HG03565 (cell line): ENCODE measurements around the gene TYMS.

Experiments used
- ATAC-seq: cut with Tn5 transposase; IDR thresholded peaks from one replicate; pipeline ENCODE4 v1.9.1; 2021; ENCODE audit warnings: mild to moderate bottlenecking, moderate library complexity; ENCODE audit not compliant: unreplicated experiment

Gene TYMS

DNA sequence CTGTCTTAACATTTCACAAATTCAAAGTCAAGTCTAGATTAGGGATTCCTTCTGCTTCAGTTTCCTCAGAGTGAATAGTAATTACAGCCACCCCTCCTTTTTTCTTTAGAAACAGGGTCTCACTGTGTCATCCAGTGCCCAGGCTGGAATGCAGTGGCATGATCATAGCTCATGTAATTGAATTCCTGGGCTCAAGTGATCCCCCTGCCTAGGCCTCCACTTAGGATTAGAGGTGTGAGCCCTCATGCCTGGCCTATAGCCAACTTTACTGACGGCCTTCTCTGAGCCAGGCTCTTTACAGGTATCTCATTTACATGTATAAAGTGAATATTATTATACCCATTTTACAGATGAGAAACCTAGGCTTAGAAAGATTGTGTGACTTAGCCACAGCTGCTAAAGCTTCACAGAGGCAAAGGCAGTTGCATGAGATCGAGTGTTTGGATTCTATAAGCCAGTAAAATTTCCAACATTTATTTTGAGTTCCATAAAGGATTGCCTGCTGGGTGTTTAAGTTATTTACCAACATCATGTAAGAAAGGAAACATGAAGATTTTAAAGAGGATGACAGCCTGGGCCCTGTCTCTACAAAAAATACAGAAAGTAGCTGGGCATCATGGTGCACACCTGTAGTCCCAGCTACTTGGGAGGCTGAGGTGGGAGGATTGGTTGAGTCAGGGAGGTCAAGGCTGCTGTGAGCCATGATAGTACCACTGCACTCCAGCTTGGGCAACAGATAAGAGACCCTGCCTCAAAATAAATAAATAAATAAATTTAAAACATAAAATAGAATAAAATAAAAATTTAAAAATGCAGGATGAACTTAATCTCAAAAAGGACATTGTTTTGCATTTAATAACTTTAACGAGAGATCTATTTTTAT lies 53.2 kb downstream of the TYMS start:
- no peak for ATAC-seq

DNA sequence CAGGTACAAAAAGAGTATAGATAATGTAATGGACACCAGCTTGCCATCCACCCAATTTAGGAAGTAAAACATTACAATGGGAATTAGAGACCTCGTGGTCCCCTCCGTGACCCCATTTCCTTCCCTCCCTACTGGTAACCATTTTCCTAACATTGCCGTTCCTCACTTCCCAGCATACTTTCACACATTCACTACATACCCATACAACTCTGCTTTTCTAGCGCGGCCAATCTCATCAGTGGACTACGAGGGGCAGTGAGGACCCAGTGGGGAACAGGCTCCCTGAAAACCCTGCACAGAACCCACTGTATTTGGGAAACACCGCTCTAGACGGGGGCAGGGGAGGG lies 53.8 kb downstream of the TYMS start:
- no peak for ATAC-seq

DNA sequence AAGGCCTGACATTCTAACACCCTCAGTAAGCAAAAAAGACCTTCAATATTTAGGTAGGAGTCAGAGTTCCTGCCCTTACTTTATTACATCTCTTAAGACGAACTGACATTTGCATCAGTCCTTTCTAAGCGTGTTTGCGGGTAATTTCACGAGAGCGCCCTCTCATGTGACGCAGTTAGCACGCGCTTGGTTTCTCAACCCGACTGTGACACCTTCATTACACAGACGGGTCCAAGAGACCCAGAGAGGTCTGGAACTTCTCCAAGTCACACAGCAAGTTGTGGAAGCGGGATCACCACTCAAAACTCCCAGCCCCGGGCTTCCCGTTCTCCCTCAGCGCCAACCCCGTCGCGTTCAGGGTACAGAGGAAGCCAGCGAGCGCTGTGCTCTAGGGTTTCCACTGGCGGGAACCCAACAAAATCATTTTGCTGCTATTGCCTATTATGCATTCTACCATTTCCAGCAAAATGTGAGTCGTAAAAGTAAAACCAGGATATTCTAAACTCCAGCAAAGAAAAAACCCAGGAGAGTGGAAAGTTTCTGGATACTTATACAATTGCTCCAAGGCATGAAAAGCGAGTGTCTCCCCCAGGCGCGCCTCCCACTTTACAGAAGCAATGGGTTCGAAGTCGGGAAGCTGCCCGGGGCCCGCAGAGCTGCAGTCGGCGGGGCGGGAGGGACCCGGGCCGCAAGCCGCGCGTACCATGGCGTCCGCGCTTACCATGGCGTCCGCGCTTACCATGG lies 54.4 kb downstream of the TYMS start:
- ATAC-seq: peak; percentile 48

DNA sequence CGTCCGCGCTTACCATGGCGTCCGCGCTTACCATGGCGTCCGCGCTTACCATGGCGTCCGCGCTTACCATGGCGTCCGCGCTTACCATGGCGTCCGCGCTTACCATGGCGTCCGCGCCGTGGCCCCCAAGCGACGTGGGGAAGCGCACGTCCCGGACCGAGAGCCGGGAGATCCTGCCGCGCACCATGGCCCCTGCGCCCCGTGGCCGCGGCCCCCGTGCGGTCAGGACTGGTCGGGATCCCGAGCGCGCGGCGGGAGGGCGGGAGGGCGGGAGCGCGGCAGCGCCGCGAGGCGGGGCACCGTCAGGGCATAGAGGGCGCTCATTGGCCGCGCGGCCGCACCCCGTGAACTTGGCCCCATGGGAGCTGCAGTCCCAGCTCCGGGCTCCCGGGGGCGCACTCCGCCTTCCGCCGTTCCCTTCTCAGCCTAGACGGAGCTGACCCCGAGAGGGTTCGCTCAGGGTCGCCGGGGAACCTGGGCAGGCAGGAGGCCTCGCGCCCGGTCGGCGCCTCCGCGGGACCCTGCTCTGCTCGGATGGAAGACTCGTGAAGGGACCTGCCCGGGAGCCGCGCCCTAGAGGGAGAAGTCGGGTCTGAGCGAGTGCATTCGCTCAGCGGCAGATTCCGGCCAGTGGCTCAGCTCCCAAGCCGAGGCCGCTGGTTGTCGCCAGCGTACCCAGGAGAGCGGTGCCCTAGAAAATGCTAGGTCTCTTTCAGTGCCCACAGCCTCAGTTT lies 55.1 kb downstream of the TYMS start, which contains the start of gene ENOSF1:
ENOSF1 (minus strand) TSS at position 230 of the 734 bp plus-strand sequence; CDS start at position 187, 43 bp downstream.
- peak; percentile 86 for ATAC-seq

DNA sequence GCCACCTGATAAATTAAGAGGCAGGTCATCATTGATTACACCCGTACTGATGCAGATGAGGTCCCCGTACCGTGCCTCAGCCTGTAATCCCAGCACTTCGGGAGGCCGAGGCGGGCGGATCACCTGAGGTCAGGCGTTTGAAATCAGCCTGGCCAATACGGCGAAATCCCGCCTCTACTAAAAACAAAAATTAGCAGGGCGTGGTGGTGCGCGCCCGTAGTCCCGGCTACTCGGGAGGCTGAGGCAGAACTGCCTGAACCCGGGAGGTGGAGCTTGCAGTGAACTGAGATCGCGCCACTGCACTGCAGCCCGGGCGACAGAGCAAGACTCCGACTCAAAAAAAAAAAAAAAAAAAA lies 55.7 kb downstream of the TYMS start:
- ATAC-seq: no peak

DNA sequence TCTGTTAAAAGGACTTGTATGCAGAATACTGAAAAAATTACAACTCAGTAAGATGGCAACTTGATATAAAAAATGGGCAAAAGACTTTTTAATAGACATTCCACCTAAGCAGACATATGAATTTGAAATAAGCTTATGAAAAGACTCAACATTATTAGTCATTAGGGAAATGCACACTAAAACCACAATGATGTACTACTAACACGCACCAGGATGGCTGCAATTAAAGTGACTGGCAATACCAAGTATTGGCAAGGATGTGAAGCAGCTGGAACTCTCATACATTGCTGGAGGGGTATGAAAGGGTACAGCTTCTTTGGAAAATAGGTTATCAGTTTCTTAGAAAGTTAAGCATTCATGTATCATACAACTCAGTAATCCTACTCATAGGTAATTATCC lies 58.2 kb downstream of the TYMS start:
- no peak for ATAC-seq

DNA sequence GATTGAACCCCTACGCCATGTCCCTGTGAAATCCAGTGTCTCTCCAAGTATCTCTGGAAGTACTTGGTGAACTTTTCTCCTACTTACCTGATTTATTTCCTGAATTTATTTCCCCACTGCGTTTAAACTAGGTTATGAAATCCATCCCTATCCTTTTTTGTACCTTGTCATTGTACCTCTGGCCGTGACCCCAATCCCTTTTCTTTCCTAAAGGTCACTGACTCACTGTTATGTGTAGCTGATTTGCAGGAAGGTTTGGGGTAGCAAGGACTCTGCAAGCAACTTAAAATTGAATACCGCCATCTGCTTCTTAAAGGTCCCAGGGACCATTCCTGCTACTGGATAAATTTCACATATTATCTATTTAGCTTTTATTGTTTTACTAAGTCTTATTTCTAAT lies 59.5 kb downstream of the TYMS start:
- no peak for ATAC-seq
